RPMI7951 (cell line): ENCODE results near the gene PPP1R26. TPM values are rescaled to one million over a fixed set of nuclear protein-coding genes. Genes with fewer than 3 reads are reported as not detected.
"Not testable (repeated sequence)": the region's sequence is repeated elsewhere in the genome, so short reads cannot be mapped to it uniquely, and the experiment has no call there.

Experiments used
- DNase-seq: peaks from one replicate; pipeline ENCODE4 v3.0.0-alpha.2; 2012; ENCODE audit warnings: low read depth
- total RNA-seq: library from RNA; depleted of rRNA; stranded (reverse); fragments of >200 nt; shearing (Covaris generic); gene quantifications from 2 replicates; pipeline ENCODE4 v1.2.3, GENCODE V29; 2014

Gene PPP1R26
- total RNA-seq, 1 experiment from 2014 or later = 0.24 TPM

GRCh38 chr9:135522137-135522877, 42.7 kb downstream of the PPP1R26 start:
- DNase-seq = no peak

DNA sequence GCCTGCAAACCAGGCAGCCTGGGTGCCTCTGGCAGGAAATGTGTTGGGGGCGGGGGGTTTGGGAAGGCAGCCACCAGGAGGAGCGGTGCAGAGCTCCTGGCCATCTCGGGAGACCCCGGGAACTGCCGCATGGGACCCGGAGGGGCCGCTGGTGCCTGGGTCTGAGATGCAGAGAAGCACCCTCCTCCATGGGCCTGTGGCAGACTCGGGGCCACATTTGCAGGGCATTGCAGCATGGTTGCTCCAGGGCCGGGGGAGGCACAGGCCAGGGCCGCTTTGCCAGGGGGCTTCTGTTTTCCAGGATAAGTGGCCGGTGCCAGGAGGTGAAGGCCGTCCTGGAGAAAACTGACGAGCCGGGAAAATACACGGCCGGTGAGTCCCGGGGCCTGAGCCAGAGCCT, 43.3 kb downstream of the PPP1R26 start:
- no peak for DNase-seq

- DNase-seq = no peak
Measured at GRCh38 chr9:135523521-135524129, 44.0 kb downstream of the PPP1R26 start.

GRCh38 chr9:135524130-135524861, 44.7 kb downstream of the PPP1R26 start:
- DNase-seq = peak; percentile 59

DNA sequence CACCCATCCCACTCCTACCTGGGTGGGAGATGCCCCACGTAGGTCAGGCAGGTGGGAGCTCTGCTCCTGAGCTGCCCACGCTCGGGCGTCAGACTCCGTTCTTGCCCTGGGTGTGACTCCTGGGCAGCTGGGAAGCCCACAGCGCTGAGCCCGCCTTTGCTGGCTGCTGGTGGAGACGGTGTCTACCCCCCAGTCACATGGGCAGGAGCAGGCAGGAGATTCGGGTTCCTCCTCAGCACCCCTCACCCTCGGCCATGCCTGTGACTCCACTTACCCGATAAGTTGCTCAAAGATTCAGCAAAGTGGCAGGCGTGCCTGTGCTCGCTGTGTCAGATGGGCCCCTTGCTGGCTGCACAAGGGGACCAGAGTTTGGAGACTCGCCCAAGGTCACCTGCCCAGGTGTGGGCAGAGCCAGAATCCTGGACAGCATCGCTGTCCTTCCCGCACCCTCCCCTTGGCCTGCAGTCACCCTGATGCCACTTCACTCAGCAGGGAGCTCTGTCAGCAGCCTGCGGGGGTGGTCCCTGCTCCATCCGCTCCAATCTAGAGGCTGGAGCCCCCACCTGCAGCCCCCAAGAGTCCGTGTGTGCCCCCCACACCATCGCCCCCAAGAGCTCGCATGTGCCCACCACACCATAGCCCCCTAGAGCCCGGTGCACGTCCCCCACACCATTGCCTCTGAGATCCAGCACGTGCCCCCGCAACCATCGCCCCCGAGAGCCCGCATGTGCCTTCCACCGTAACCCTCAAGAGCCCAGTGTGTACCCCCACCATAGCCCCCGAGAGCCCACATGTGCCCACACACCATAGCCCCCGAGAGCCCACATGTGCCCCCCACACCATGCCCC, 45.9 kb downstream of the PPP1R26 start:
- DNase-seq = no peak

DNA sequence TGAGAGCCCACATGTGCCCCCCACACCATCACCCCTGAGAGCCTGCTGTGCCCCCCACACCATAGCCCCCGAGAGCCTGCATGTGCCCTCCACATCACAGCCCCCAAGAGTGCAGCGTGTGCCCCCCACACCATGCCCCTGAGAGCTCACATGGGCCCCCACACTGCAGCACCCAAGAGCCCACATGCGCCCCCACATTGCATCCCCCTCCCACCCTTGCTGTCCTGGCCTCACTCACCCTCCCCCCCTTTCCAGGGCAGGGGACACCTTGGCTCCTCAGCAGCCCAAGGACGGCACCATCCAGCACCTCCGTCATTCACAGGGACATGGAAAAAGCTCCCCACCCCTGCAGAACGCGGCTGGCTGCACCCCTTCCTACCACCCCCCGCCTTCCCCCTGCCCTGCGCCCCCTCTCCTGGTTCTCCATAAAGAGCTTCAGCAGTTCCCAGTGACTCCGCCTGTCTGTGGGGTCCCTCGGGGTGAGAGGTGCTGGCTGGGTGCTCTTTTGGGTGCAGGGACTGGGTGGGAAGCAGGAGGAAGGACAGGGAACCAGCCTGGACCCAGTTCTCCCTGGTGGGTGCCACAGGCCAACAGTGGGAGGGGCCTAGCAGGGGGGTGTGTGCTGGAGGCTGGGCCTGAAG, 46.6 kb downstream of the PPP1R26 start:
- no peak for DNase-seq

- DNase-seq = no peak
Measured at GRCh38 chr9:135526730-135527571, 47.4 kb downstream of the PPP1R26 start.

- not testable (repeated sequence) for DNase-seq
Measured at GRCh38 chr9:135528842-135529435, 49.4 kb downstream of the PPP1R26 start.

DNA sequence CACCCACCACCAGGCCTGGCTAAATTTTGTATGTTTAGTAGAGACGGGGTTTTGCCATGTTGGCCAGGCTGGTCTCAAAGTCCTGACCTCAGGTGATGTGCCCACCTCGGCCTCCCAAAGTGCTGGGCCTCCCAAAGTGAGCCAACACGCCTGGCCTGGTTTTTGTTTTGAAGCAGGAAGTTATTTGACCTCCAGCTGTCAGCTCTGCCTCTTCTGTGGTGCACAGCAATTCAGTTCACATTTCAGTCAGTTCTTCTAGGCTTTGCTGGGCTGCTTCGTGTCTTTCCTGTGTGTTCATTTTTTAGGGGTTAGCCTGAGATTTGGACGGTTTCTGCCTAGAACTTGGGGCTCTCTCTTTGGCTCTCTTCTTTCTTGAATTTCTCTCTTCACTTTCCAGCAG, 50.6 kb downstream of the PPP1R26 start:
- no peak for DNase-seq

DNA sequence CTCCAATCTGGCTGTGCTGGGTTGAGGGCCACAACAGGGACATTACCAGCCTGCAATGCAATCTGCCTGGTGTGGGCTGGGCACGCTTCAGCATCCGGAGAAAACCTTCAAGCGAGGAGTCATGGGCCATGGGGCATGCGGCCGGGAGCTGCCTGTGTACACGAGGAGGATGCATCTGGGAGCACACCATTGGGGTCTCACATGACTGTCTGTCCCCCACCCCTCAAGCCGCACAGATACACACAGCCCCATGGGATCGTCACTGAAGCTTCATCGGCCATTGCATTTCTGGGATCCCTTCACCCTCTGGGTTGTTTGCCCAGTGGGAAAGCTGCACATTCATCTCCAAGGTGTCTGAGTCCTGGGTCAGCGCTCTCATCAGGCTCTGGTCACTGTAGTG, 51.5 kb downstream of the PPP1R26 start:
- no peak for DNase-seq

DNA sequence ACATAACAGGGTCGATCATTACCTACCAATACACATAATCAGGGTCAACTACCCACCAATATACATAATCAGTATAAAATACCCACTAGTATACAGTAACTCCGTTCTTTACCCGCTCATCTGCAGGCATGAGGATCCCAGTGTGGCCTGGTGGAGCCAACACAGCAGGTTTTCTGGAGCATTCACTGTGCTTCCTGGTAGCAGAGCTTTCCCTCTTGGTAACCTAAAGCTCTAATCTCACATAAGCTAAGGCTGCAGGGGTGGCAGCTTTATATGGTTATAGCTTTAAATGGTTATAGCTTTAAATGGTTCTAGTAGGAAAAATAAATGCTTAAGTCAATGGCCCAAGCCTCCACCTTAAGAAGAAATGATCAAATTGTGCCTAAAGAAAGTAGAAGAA, 53.5 kb downstream of the PPP1R26 start:
- DNase-seq = no peak

GRCh38 chr9:135533674-135534073, 54.1 kb downstream of the PPP1R26 start:
- DNase-seq = no peak

DNA sequence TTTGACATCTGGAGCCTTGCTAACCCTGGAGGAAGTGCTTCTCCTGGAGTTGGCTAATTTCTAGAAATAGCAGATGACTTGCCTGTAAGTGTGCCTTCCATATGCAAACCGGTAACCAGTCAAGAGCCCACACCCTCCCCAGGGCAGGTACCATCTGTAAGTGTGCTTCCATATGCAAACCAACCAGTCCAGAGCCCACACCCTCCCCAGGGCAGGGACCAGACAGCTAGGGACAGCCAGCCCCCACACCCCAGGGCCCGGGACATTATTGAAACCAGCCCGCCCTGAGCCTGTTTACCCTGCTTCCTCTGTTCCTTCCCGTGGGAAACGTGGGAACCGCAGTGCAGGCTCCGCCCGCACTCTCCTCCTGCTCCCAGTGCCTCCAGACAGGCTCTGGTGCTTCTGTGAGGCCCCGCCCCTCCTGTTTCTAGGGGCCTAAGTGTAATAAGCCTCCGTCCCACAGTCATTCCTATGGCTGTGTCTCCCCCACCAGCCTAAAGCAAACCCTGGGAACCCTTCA, 54.7 kb downstream of the PPP1R26 start:
- not testable (repeated sequence) for DNase-seq

DNA sequence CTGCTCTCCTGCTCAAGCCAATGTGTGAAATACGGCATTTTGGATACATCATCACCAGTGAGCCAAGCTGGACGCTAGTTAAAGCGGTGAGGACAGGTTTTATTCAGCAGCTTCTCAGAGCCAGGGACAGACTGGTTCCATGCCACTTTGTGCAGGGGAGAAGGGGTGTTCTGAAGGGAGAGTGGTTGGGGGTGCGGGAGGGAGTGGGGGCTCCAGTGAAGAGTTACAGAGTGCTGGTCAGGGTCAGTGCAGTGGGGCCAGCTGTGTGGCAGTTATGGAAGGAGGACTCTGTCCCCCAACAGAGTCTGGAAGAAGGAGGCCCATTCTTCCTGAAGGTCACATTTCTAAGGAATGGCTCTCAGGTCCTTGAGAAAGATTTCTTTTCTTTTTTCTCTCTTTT, 55.2 kb downstream of the PPP1R26 start:
- not testable (repeated sequence) for DNase-seq

DNA sequence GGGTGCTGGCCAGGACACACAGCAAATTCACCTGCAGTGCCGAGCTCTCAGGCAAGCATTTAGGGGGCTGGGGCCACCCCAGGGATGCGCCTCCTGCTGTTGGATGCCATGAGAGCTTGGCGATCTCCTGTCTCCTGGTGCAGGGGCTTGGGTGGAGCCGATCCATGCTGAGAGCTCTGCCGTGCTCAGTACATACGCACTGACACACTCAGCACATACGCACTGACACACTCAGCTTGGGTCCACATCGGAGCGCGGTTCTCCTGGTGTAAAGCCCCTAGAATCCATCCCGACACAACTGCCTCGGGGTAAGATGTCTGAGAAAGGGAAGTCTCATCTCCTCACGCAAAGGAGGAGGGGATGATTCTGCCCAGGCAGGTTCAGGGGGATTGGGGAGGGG, 56.0 kb downstream of the PPP1R26 start:
- not testable (repeated sequence) for DNase-seq

- no peak for DNase-seq
Measured at GRCh38 chr9:135536216-135536615, 56.6 kb downstream of the PPP1R26 start.
